ENCODE results near the gene RECQL5. TPM values are rescaled to one million over a fixed set of nuclear protein-coding genes. Genes with fewer than 3 reads are reported as not detected.

The RECQL5 gene
- total and polyA plus RNA-seq, 4 donors: 16.4 to 32.5 (median 29.8) TPM

DNA sequence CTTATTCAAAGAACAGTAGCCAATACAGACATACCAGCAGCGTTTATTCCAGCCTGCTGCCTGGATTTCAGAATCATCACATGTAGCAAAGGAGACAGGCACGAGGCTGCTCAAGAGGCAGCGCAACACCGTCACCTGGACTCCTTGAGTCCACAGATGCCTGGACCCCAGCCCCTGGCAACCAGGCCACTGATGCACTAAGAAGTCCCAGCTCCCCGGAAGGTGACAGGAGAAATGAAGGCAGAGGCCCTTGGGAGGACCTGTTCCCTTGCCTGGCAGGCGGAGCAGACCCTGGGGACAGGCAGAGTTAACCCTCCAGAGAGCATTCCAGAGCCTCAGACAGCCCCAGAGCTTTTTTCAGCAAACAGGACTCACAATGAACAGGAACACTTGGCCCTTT, 17.3 kb downstream of the RECQL5 start:
- 91 to 97% methylated on average over 6 of the region's 6 CpGs for WGBS, 2 donors
- ATAC-seq (ENCODE audit: insufficient read depth, low FRiP score) (no peak), DNase-seq (no peak)
- peaks cover 4 to 20% (median 6%) of the 10 kb centered on the region in 4 donors for H3K36me3 ChIP-seq (ENCODE audit: control insufficient read depth in 4 of 4, insufficient read depth in 4 of 4, low read length in 4 of 4)
- H3K4me1 ChIP-seq (ENCODE audit: control insufficient read depth in 5 of 5, insufficient read depth in 5 of 5, low read length in 5 of 5): peaks cover 0 to 20% (median 7%) of the 10 kb centered on the region in 5 donors
- no peak overlapping the region for H3K27ac ChIP-seq (ENCODE audit: low read depth in 1 of 2, low read length in 1 of 2)
- H3K27me3 ChIP-seq (ENCODE audit: control insufficient read depth in 3 of 3, insufficient read depth in 3 of 3, low read length in 2 of 3): no peaks in the 10 kb centered on the region
- no peak overlapping the region for H3K4me3 ChIP-seq
- H3K9ac ChIP-seq (ENCODE audit: insufficient read depth in 1 of 2, low read length in 2 of 2): no peak overlapping the region
- TF ChIP-seq, protein P1, sequence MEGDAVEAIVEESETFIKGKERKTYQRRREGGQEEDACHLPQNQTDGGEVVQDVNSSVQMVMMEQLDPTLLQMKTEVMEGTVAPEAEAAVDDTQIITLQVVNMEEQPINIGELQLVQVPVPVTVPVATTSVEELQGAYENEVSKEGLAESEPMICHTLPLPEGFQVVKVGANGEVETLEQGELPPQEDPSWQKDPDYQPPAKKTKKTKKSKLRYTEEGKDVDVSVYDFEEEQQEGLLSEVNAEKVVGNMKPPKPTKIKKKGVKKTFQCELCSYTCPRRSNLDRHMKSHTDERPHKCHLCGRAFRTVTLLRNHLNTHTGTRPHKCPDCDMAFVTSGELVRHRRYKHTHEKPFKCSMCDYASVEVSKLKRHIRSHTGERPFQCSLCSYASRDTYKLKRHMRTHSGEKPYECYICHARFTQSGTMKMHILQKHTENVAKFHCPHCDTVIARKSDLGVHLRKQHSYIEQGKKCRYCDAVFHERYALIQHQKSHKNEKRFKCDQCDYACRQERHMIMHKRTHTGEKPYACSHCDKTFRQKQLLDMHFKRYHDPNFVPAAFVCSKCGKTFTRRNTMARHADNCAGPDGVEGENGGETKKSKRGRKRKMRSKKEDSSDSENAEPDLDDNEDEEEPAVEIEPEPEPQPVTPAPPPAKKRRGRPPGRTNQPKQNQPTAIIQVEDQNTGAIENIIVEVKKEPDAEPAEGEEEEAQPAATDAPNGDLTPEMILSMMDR (IDR thresholded peaks at IDR 0.05; ENCODE audit: control extremely low read depth, extremely low read depth): no peak
- no peaks in the 10 kb centered on the region for H3K9me3 ChIP-seq (ENCODE audit: control insufficient read depth in 4 of 4, insufficient read depth in 3 of 4, low read length in 3 of 4)

- H3K36me3 ChIP-seq (ENCODE audit: control insufficient read depth in 4 of 4, insufficient read depth in 4 of 4, low read length in 4 of 4): peaks cover 4 to 22% (median 6%) of the 10 kb centered on the region in 4 donors
- H3K9me3 ChIP-seq (ENCODE audit: control insufficient read depth in 4 of 4, insufficient read depth in 3 of 4, low read length in 3 of 4): no peaks in the 10 kb centered on the region
- 98 to 99% methylated on average over 7 of the region's 7 CpGs for WGBS, 2 donors
- DNase-seq (no peak), ATAC-seq (ENCODE audit: insufficient read depth, low FRiP score) (no peak)
- H3K9ac ChIP-seq (ENCODE audit: insufficient read depth in 1 of 2, low read length in 2 of 2): no peak overlapping the region
- H3K4me3 ChIP-seq: no peak overlapping the region
- TF ChIP-seq, protein P1 (IDR thresholded peaks at IDR 0.05; ENCODE audit: control extremely low read depth, extremely low read depth): no peak
- H3K4me1 ChIP-seq (ENCODE audit: control insufficient read depth in 5 of 5, insufficient read depth in 5 of 5, low read length in 5 of 5): peaks cover 0 to 22% (median 7%) of the 10 kb centered on the region in 5 donors
- H3K27me3 ChIP-seq (ENCODE audit: control insufficient read depth in 3 of 3, insufficient read depth in 3 of 3, low read length in 2 of 3): no peaks in the 10 kb centered on the region
- H3K27ac ChIP-seq (ENCODE audit: low read depth in 1 of 2, low read length in 1 of 2): no peak overlapping the region
Measured at GRCh38 chr17:75647921-75648320, 19.0 kb downstream of the RECQL5 start.

DNA sequence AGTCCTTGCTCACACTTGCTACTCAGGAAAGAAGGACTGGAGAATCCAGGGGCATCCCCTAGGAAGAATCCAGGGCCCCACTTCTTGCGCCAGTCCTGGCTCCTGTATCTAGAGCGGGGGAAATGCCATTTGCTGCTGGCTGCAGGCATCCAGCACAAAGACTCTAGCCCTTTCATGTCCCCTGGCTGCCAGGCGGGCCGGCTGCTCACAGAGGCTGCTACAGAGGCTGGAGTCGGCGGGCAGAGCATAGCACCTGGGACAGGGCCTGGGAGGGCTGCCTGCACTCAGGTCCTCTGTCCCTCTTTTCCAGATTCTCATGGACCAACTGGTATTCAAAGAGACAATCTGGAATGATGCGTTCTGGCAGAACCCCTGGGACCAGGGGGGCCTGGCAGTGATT, 19.9 kb downstream of the RECQL5 start:
- no peak overlapping the region for H3K4me3 ChIP-seq

More for the DNA sequence above, 19.9 kb downstream of the RECQL5 start:
- Histone ChIP-seq H3K36me3 (ENCODE audit: control insufficient read depth in 4 of 4, insufficient read depth in 4 of 4, low read length in 4 of 4) (peaks cover 2 to 20% (median 6%) of the 10 kb centered on the region in 4 donors), H3K9ac (ENCODE audit: insufficient read depth in 1 of 2, low read length in 2 of 2) (peak overlapping the region in 1 of 2 donors; percentile 26), H3K27ac (ENCODE audit: low read depth in 1 of 2, low read length in 1 of 2) (peak overlapping the region in 1 of 2 donors; percentile 98), H3K27me3 (ENCODE audit: control insufficient read depth in 3 of 3, insufficient read depth in 3 of 3, low read length in 2 of 3) (no peaks in the 10 kb centered on the region), H3K9me3 (ENCODE audit: control insufficient read depth in 4 of 4, insufficient read depth in 3 of 4, low read length in 3 of 4) (no peaks in the 10 kb centered on the region), H3K4me1 (ENCODE audit: control insufficient read depth in 5 of 5, insufficient read depth in 5 of 5, low read length in 5 of 5) (peaks cover 0 to 27% (median 7%) of the 10 kb centered on the region in 5 donors)
- TF ChIP-seq, protein P1 (IDR thresholded peaks at IDR 0.05; ENCODE audit: control extremely low read depth, extremely low read depth): no peak
- WGBS, 2 donors: 91 to 94% methylated on average over 7 of the region's 7 CpGs
- no peak for ATAC-seq (ENCODE audit: insufficient read depth, low FRiP score)
- no peak for DNase-seq

Measured in lung (tissue), 12 donors.